Upper lobe of right lung (tissue), 1 donor: Measurements from ENCODE around the gene KRT84. TPM values are rescaled to one million over a fixed set of nuclear protein-coding genes. Genes with fewer than 3 reads are reported as not detected.

Experiments used
- ATAC-seq: fragments of 200-7000 bp; cut with Tn5 transposase; one replicate; pipeline ENCODE4 v1.9.1; 2020; ENCODE audit warnings: mild to moderate bottlenecking, moderate library complexity
- DNase-seq: peaks from one replicate; pipeline ENCODE4 v3.0.0-alpha.2; 2020
- H3K27ac ChIP-seq: fragments of 200-600 bp; one replicate; pipeline ENCODE4 v1.8.0; 2022
- H3K27me3 ChIP-seq: fragments of 200-600 bp; one replicate; pipeline ENCODE4 v1.8.0; 2022; ENCODE audit warnings: mild to moderate bottlenecking
- H3K36me3 ChIP-seq: fragments of 200-600 bp; one replicate; pipeline ENCODE4 v1.8.0; 2022
- H3K4me1 ChIP-seq: fragments of 200-600 bp; one replicate; pipeline ENCODE4 v1.8.0; 2022
- H3K4me3 ChIP-seq: fragments of 200-600 bp; one replicate; pipeline ENCODE4 v1.8.0; 2022; ENCODE audit warnings: mild to moderate bottlenecking
- H3K9me3 ChIP-seq: fragments of 200-600 bp; one replicate; pipeline ENCODE4 v1.8.0; 2022
- intact Hi-C: fragments of 100-400 bp; cut with DNase I; formaldehyde crosslinking; loops from one replicate; pipeline ENCODE4 v1.11.0; 2022
- total RNA-seq: library from RNA; stranded (reverse); fragmentation: NEBNext Ultra II Directional; extraction: Animal tissue kit (Norgen Biotek cat#: 25700); gene quantifications from one replicate; pipeline ENCODE4 v1.2.1, GENCODE V29; 2021
- TF ChIP-seq, protein P1 (sequence below): fragments of 200-600 bp; IDR thresholded peaks from one replicate; pipeline ENCODE4 v1.8.0; 2022; ENCODE audit warnings: antibody characterized with exemption
- donor health status: DM: no; HTN: yes; CAD: no; lungs with severe emphysema.

Gene KRT84
- total RNA-seq, 1 donor from 2014 or later = not detected

GRCh38 chr12:52359621-52360061 is 25.8 kb downstream of the KRT84 start:
- intact Hi-C loops = no loop called here
- no peak overlapping the region for H3K27ac ChIP-seq

DNA sequence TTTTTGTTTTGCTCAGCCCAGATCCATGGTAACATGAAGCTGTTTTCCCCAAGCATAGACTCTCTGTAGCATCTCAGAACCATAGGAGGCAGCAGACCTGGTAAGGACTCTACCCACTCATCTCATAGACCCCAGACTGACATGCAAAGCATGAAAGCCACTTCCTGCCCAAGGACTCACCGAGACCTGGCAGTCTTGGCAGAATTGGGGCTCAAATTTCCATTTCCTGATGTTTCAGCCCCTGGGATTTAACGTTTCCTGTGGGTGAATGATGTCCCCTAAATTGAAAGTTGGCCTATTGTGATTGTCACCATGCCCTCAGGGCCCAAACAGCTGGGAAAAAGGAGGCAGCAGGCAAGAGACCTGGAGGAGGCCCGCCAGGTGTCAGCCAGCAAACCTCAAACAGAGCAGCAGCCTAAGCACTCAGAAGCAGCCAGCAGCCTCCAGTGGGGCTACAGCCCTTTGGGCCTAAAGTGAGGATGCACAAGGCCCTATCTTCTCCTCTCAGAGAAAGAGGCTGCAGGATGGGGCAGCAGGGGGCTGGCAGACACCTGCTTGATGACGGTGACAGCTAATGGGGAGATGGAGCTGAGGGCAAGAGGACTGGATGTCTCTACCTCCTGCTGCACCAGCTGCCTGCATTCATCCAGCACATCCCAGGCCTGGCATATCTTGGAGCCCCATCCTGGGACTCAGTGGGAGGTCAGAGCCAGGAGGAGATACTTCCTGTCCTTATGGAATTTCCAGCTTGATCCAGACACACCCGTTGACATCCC is 26.7 kb downstream of the KRT84 start:
- H3K4me3 ChIP-seq = no peak overlapping the region
- intact Hi-C loops = no loop called here
- H3K36me3 ChIP-seq = no peaks in the 10 kb centered on the region
- DNase-seq (no peak), ATAC-seq (no peak)
- no peaks in the 10 kb centered on the region for H3K9me3 ChIP-seq
- TF ChIP-seq, protein P1, sequence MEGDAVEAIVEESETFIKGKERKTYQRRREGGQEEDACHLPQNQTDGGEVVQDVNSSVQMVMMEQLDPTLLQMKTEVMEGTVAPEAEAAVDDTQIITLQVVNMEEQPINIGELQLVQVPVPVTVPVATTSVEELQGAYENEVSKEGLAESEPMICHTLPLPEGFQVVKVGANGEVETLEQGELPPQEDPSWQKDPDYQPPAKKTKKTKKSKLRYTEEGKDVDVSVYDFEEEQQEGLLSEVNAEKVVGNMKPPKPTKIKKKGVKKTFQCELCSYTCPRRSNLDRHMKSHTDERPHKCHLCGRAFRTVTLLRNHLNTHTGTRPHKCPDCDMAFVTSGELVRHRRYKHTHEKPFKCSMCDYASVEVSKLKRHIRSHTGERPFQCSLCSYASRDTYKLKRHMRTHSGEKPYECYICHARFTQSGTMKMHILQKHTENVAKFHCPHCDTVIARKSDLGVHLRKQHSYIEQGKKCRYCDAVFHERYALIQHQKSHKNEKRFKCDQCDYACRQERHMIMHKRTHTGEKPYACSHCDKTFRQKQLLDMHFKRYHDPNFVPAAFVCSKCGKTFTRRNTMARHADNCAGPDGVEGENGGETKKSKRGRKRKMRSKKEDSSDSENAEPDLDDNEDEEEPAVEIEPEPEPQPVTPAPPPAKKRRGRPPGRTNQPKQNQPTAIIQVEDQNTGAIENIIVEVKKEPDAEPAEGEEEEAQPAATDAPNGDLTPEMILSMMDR = no peak
- H3K27me3 ChIP-seq = peaks cover 5% of the 10 kb centered on the region
- H3K27ac ChIP-seq = no peak overlapping the region
- H3K4me1 ChIP-seq = peaks cover 5% of the 10 kb centered on the region

More at GRCh38 chr12:52359621-52360061, 25.8 kb downstream of the KRT84 start:
- no peaks in the 10 kb centered on the region for H3K27me3 ChIP-seq
- no peaks in the 10 kb centered on the region for H3K36me3 ChIP-seq
- ATAC-seq (peak; percentile 69), DNase-seq (no peak)
- TF ChIP-seq, protein P1 = no peak
- H3K9me3 ChIP-seq = no peaks in the 10 kb centered on the region
- H3K4me3 ChIP-seq = no peak overlapping the region
- peaks cover 5% of the 10 kb centered on the region for H3K4me1 ChIP-seq

DNA sequence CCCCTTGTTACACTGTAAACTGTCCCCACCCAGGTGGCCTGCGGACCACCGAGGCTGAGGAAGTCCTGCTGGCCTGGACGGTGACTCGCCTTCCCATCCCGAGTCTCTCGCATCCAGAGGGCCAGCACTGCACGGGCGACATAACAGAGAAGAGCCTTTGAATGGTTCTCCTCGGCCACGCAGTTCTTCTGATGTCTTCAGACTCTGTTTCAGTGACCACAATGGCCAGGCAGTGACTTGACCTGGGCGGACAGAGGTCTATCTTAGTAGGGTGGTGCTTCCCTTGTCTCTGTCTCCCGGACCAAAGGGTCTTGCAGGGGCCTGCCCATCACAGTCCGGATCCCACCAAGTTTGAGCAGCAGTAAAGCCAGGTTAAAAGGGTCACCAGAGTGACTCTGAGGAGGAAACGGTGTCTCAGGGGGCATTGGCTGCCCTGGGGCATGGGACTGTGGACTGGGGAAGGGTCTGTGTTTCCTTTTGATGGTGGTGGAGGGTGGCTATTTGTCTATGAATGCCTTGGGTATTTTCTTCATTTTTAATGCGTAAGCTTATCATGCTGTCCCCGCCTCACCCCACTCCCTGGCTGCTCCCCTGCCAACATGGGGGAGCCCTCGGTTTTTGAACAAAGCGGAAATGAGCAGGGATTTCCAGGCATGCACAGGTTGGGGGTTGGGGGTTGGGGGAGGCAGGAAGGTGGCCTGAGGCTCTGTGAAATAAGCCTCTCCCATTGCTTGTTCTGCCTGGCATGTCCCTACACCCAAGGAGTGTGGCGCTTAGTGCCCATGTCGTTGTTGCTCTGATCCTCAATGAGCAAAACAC is 28.5 kb downstream of the KRT84 start:
- Histone ChIP-seq H3K27ac (no peak overlapping the region), H3K9me3 (no peaks in the 10 kb centered on the region), H3K27me3 (peaks cover 6% of the 10 kb centered on the region), H3K4me3 (no peak overlapping the region), H3K4me1 (peaks cover 5% of the 10 kb centered on the region), H3K36me3 (no peaks in the 10 kb centered on the region)
- TF ChIP-seq, protein P1 = no peak
- DNase-seq (no peak), ATAC-seq (no peak)
- intact Hi-C loops = no loop called here

- TF ChIP-seq, protein P1 = no peak
Measured at GRCh38 chr12:52356031-52356761, 29.3 kb downstream of the KRT84 start.

GRCh38 chr12:52355176-52355575 is 30.3 kb downstream of the KRT84 start:
- no peak overlapping the region for H3K4me3 ChIP-seq
- H3K4me1 ChIP-seq = peaks cover 2% of the 10 kb centered on the region
- ATAC-seq (no peak), DNase-seq (no peak)
- H3K9me3 ChIP-seq = no peaks in the 10 kb centered on the region
- H3K27ac ChIP-seq = no peak overlapping the region
- intact Hi-C loops = no loop called here
- TF ChIP-seq, protein P1 = no peak
- H3K27me3 ChIP-seq = peaks cover 6% of the 10 kb centered on the region
- no peaks in the 10 kb centered on the region for H3K36me3 ChIP-seq

More at GRCh38 chr12:52356031-52356761, 29.3 kb downstream of the KRT84 start:
- Histone ChIP-seq H3K4me1 (peaks cover 5% of the 10 kb centered on the region), H3K36me3 (no peaks in the 10 kb centered on the region), H3K9me3 (no peaks in the 10 kb centered on the region), H3K27ac (no peak overlapping the region), H3K4me3 (no peak overlapping the region), H3K27me3 (peaks cover 6% of the 10 kb centered on the region)
- intact Hi-C loops = no loop called here
- DNase-seq = no peak
- no peak for ATAC-seq
